ENCODE data around the gene RNASEL. TPM values are rescaled to one million over a fixed set of nuclear protein-coding genes. Genes with fewer than 3 reads are reported as not detected.

The RNASEL gene
- total RNA-seq, 1 donor from 2014 or later: 11.1 TPM

DNA sequence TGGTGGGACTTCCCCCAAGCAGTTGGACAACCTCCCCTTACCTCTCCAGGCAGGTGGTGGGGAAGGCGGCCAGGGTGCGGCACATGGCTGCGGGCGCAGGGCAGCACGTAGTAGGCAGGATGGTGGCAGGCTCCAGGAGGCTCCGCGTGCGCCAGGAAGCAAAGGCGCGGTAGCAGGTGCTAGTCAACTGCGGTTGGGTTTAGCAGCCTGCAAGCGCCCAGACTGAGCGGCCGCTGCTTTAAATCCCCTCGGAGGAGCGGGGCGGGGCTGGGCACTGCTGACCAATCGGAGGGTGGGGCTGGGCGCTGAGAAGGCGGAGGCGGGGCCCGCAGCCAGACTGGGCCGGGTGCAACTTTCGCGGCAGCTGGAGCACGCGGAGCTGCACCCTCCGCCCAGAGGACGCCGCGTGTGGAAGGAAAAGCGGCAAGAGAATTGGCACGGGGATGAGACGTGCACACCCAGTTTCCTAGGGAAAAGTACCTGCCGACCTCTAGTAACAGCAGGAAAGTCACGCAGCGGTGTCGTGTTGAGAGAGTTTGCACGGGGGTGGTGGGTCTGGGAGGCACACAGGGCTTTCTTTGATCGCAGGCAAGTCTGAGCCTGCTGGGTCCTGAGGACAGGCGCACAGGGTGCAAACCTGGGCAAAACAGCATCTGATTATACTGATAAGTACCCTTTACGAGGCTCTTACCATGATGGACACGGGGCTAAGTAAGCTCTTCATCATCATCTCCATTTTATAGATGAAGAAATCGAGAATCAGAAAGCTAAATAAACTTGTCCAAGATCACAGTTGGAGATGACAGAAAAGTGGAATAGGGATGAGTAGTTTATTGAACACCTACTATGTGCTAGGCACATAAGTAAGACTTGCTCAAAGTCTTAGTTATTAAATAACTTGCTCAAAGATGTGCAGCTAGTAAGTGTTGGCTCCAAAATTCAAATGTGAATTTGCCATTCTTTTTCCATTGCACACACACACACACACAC lies 15.4 kb upstream of the RNASEL start, which contains the start of gene RGS16:
TSS of gene RGS16 (minus strand) at position 215 of the 990 bp plus-strand sequence. CDS start at position 85, 130 bp downstream.
- ChIA-PET POLR2A (interaction anchor here (0.6 to 3.8 kb wide), 8 partner anchors 10 to 236 kb away, joined by 3 to 33 read pairs (median 4); partner anchors contain the start of gene RNASEL), CTCF (interaction anchor here (0.6 to 16.1 kb wide), 4 partner anchors 9 to 358 kb away, joined by 3 to 562 read pairs (median 4); partner anchors contain the start of gene NPL)
- intact Hi-C loops (cut with micrococcal nuclease): loop anchor here (1.0 to 5.0 kb wide), 4 partner anchors 11 to 235 kb away; partner anchors contain the start of gene DHX9
- Mint-ChIP-seq H3K27ac (peak within 1 kb of the TSS; percentile 73), H3K4me3 (no peak within 1 kb of the TSS), H3K36me3 (ENCODE audit: low read depth) (peaks cover 7% of the 10 kb centered on the region), H3K9me3 (no peaks in the 10 kb centered on the region), H3K27me3 (no peaks in the 10 kb centered on the region), H3K4me1 (peaks cover 4% of the 10 kb centered on the region)
- ATAC-seq (ENCODE audit: low read depth): peak; percentile 98
- peak; percentile 88 for DNase-seq
- TF ChIP-seq, protein P1, sequence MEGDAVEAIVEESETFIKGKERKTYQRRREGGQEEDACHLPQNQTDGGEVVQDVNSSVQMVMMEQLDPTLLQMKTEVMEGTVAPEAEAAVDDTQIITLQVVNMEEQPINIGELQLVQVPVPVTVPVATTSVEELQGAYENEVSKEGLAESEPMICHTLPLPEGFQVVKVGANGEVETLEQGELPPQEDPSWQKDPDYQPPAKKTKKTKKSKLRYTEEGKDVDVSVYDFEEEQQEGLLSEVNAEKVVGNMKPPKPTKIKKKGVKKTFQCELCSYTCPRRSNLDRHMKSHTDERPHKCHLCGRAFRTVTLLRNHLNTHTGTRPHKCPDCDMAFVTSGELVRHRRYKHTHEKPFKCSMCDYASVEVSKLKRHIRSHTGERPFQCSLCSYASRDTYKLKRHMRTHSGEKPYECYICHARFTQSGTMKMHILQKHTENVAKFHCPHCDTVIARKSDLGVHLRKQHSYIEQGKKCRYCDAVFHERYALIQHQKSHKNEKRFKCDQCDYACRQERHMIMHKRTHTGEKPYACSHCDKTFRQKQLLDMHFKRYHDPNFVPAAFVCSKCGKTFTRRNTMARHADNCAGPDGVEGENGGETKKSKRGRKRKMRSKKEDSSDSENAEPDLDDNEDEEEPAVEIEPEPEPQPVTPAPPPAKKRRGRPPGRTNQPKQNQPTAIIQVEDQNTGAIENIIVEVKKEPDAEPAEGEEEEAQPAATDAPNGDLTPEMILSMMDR (IDR thresholded peaks at IDR 0.05): no peak

DNA sequence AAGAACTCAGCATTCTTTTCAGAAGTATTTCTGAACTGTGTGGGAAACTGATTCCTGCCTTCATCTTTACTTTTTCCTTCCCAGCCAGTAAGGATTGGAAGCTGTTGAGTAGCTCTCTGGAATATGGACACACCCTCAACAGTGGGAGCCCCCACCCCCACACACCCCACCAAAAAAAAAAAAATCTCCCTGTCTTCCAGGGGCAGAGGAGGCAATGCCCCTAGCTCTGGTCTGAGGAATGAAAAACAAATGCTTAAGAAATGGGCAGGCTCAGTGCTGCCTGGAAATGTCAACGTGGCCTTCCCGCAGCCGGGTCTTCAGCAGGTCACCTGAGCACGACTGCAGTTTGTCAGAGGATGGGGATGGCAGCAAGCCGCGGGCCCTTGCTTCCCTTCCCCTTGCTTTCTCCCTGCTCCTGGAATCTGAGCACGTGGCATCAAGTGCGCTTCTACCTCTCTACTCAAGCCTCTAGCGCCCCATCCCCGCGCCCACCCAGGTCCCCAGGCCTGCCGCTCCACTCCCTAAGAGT lies 14.7 kb upstream of the RNASEL start:
- intact Hi-C loops (cut with micrococcal nuclease): loop anchor here (1.0 to 5.0 kb wide), 4 partner anchors 12 to 236 kb away; partner anchors contain the start of gene DHX9
- H3K36me3 Mint-ChIP-seq (ENCODE audit: low read depth): peaks cover 9% of the 10 kb centered on the region
- ChIA-PET CTCF (interaction anchor here (0.8 to 16.1 kb wide), 4 partner anchors 8 to 181 kb away, joined by 3 to 562 read pairs (median 4); partner anchors contain the start of gene NPL), POLR2A (interaction anchor here (0.7 to 3.8 kb wide), 7 partner anchors 11 to 183 kb away, joined by 3 to 33 read pairs (median 5); partner anchors contain the start of gene RNASEL)
- no peak overlapping the region for H3K4me3 Mint-ChIP-seq
- no peak for DNase-seq
- H3K4me1 Mint-ChIP-seq: peaks cover 4% of the 10 kb centered on the region
- H3K27ac Mint-ChIP-seq: peak overlapping the region; percentile 73
- TF ChIP-seq, protein P1 (IDR thresholded peaks at IDR 0.05): no peak
- H3K9me3 Mint-ChIP-seq: no peaks in the 10 kb centered on the region
- no peaks in the 10 kb centered on the region for H3K27me3 Mint-ChIP-seq
- ATAC-seq (ENCODE audit: low read depth): peak; percentile 4

DNA sequence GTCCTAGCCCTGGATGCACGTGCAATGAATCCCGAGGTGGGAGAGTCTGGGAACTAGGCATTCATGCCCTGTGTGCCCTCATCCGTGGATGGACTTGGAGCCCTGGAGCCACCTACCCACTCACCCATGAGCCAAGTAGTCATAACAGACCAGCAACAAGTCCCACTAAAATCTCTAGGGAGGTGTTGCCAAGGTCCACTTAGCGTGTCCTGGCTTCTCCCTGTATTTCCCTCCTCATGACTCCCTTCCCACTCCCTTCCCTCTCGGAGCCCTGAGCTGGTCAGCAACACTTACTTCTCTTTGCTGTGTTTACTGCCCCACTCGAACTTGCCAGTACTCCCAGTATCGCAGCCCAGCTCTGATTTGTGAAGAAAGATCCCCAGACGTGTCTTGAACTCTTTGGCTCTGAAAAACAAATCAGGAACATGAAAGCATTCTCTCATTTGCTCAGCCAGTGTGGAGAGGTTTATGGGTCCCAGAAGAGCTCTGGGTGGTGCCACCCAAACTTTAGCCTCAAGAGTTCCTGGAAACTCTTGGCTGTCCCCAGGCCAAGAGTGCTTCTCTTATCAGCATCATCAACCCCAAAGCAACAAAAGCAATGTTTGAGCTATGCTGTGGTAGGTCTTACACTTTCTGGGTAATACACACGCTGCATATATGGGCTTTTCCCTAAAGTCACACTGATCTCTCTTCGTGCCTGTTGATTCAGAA lies 14.0 kb upstream of the RNASEL start:
- Mint-ChIP-seq H3K4me3 (no peak overlapping the region), H3K36me3 (ENCODE audit: low read depth) (peaks cover 9% of the 10 kb centered on the region), H3K27me3 (no peaks in the 10 kb centered on the region), H3K27ac (peak overlapping the region; percentile 73), H3K9me3 (no peaks in the 10 kb centered on the region), H3K4me1 (peaks cover 4% of the 10 kb centered on the region)
- ChIA-PET CTCF (interaction anchor here (0.8 to 16.1 kb wide), 3 partner anchors 9 to 182 kb away, joined by 3 to 562 read pairs (median 4); partner anchors contain the start of gene NPL), POLR2A (interaction anchor here (0.7 to 3.8 kb wide), 9 partner anchors 12 to 237 kb away, joined by 3 to 33 read pairs (median 5); partner anchors contain the start of genes DHX9 and RNASEL)
- ATAC-seq (ENCODE audit: low read depth): no peak
- TF ChIP-seq, protein P1 (IDR thresholded peaks at IDR 0.05): no peak
- intact Hi-C loops (cut with micrococcal nuclease): loop anchor here (5.0 kb wide), 1 partner anchor 74 kb away; no protein-coding TSS in a partner anchor
- no peak for DNase-seq

DNA sequence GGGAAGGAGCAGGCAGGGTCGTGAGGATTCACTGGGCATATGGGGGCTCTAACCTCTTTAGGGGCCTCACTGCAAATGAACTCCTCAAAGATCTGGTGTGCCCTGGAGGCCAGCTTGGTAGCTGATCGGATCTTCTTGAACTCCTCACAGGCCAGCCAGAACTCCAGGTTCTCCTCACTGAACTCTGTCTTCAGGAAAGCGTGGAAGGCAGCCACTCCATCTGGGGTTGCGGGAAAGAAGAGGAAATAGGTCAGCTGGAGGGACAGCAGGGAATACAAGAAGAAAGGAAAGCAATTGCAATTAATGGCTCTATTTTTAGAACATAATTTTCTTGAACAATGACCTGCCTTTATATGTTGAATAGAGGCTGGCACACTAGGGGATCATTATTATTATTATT lies 12.9 kb upstream of the RNASEL start:
- H3K4me1 Mint-ChIP-seq: peaks cover under 1% of the 10 kb centered on the region
- TF ChIP-seq, protein P1 (IDR thresholded peaks at IDR 0.05): no peak
- H3K27ac Mint-ChIP-seq: no peak overlapping the region
- peaks cover 9% of the 10 kb centered on the region for H3K36me3 Mint-ChIP-seq (ENCODE audit: low read depth)
- H3K27me3 Mint-ChIP-seq: no peaks in the 10 kb centered on the region
- CTCF ChIA-PET: interaction anchor here (0.8 to 16.1 kb wide), 10 partner anchors 9 to 210 kb away, joined by 3 to 562 read pairs (median 6); partner anchors contain the start of gene NPL
- H3K4me3 Mint-ChIP-seq: no peak overlapping the region
- POLR2A ChIA-PET: interaction anchor here (0.7 to 3.6 kb wide), 5 partner anchors 18 to 238 kb away, joined by 3 to 29 read pairs (median 4); partner anchors contain the start of gene DHX9
- no peak for DNase-seq
- no peak for ATAC-seq (ENCODE audit: low read depth)
- intact Hi-C loops (cut with micrococcal nuclease): loop anchor here (1.0 to 5.0 kb wide), 3 partner anchors 75 to 182 kb away; no protein-coding TSS in a partner anchor
- no peaks in the 10 kb centered on the region for H3K9me3 Mint-ChIP-seq
